NB4 (cell line): ENCODE measurements around the gene TRIM38.
"Not testable (repeated sequence)": the region's sequence is repeated elsewhere in the genome, so short reads cannot be mapped to it uniquely, and the experiment has no call there.

ENCODE experiments used
- DNase-seq: peaks from one replicate; pipeline ENCODE4 v3.0.0; 2010; ENCODE audit warnings: low read depth
- H3K4me3 ChIP-seq: one replicate; pipeline ENCODE4 v1.5.1; 2011; ENCODE audit warnings: mild to moderate bottlenecking, low read depth, low read length, moderate library complexity
- CTCF ChIP-seq: IDR thresholded peaks from one replicate; pipeline ENCODE4 v1.5.1; 2012; ENCODE audit warnings: low read depth, low read length
- MAX ChIP-seq: IDR thresholded peaks from 2 replicates; pipeline ENCODE4 v1.6.1; 2011; ENCODE audit warnings: low read depth, low read length
- MYC ChIP-seq: IDR thresholded peaks from 2 replicates; pipeline ENCODE4 v1.6.1; 2011; ENCODE audit warnings: low read depth, low read length
- POLR2A ChIP-seq: IDR thresholded peaks from 2 replicates; pipeline ENCODE4 v1.6.1; 2011; ENCODE audit warnings: mild to moderate bottlenecking; ENCODE audit not compliant: insufficient read length; ENCODE audit errors: extremely low read depth

Gene TRIM38

GRCh38 chr6:26008470-26008869 lies 45.9 kb downstream of the TRIM38 start:
- H3K4me3 ChIP-seq = no peak overlapping the region
- no peak for TF ChIP-seq POLR2A
- no peak for TF ChIP-seq MYC
- TF ChIP-seq MAX = no peak
- no peak for TF ChIP-seq CTCF
- no peak for DNase-seq

GRCh38 chr6:26009817-26010216 lies 47.2 kb downstream of the TRIM38 start:
- no peak for TF ChIP-seq MAX
- no peak for TF ChIP-seq POLR2A
- TF ChIP-seq CTCF = no peak
- no peak for TF ChIP-seq MYC
- H3K4me3 ChIP-seq = no peak overlapping the region
- DNase-seq = no peak

GRCh38 chr6:26012061-26012460 lies 49.5 kb downstream of the TRIM38 start:
- H3K4me3 ChIP-seq = no peak overlapping the region
- peak; percentile 55 for DNase-seq
- no peak for TF ChIP-seq MAX
- no peak for TF ChIP-seq CTCF
- TF ChIP-seq MYC = no peak
- no peak for TF ChIP-seq POLR2A

- DNase-seq, H3K4me3 ChIP-seq: not testable (repeated sequence)
These were observed 51.8 kb downstream of the TRIM38 start for GRCh38 chr6:26014386-26014785.

GRCh38 chr6:26016245-26016962 lies 53.8 kb downstream of the TRIM38 start:
- no peak for DNase-seq
- TF ChIP-seq MYC = no peak
- TF ChIP-seq CTCF = no peak
- TF ChIP-seq MAX = no peak
- TF ChIP-seq POLR2A = no peak
- no peak overlapping the region for H3K4me3 ChIP-seq

- DNase-seq = no peak
- no peak for TF ChIP-seq POLR2A
- no peak for TF ChIP-seq CTCF
- TF ChIP-seq MYC = no peak
- TF ChIP-seq MAX = no peak
- no peak overlapping the region for H3K4me3 ChIP-seq
These were observed 54.5 kb downstream of the TRIM38 start for GRCh38 chr6:26016963-26017631.
